ENCODE results near the gene TDP1.
A peak's percentile ranks its signal among the peaks of the same experiment; 100 is the strongest.

The TDP1 gene

DNA sequence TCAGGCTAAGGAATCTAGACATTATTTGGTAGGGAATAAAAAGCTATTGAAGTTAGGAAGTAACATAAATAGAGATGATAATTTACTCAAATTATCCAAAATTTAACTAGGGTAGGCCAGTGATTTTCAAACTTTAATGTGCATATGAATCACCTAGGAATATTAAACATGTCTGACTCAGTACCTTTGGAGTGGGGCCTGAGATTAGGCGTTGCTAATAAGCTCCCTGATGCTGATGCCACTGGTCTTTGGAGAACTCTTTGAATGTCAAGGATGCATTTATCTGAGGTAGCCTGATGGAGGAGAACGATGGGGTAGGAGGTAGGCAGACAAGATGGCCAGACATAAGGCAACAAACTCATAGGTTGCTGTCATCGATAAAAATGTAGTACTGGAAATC, 34.4 kb upstream of the TDP1 start:
- Mint-ChIP-seq H3K27ac (no peak overlapping the region), H3K36me3 (ENCODE audit: low read depth) (peaks cover 9% of the 10 kb centered on the region), H3K27me3 (no peaks in the 10 kb centered on the region), H3K9me3 (no peaks in the 10 kb centered on the region), H3K4me1 (ENCODE audit: low read depth) (peaks cover 5% of the 10 kb centered on the region), H3K4me3 (no peak overlapping the region)
- intact Hi-C loops (cut with micrococcal nuclease) = no loop called here

DNA sequence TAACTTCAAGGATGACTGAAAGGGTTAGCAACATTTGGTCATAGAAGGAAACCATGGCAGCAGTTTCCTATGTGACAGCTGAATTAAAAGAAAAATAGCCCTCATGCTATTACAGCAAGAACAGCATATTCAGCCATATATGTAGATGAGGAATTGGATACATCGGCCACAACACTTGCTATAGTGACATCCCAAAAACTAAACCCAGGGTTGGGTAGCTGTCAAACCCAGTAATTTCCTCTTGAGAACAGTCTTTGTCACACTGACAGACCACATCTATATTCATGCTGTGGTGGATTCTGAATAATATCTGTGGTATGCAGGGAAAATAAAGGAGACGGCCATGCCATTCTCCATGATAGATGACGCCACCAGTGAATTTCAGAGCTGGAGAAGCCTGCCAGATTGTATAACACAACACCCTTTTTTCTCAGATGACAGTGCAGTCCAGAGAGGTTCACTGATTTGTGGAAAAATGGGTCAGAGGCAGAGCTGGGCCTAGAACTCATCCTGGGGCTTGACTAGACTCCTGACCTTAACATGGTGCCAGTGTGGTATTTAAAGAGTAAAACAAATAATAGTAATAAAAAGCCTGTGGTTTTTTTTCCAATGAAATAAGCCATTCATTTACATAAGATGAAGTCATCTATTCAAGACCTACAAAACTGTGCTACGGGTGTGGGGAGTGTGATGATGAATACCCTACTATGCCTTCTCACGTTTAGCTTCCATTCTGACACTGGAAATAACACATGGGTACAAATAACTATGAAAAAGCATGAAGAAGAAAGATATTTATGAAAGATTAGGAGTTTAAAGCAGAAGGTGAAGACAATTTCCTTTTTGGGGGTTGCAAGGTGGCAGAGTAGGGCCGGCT, 33.5 kb upstream of the TDP1 start:
- intact Hi-C loops (cut with micrococcal nuclease) = no loop called here
- peaks cover 9% of the 10 kb centered on the region for H3K36me3 Mint-ChIP-seq (ENCODE audit: low read depth)
- H3K4me1 Mint-ChIP-seq (ENCODE audit: low read depth) = peaks cover 5% of the 10 kb centered on the region
- H3K27ac Mint-ChIP-seq = no peak overlapping the region
- no peaks in the 10 kb centered on the region for H3K9me3 Mint-ChIP-seq
- H3K27me3 Mint-ChIP-seq = no peaks in the 10 kb centered on the region
- no peak overlapping the region for H3K4me3 Mint-ChIP-seq

DNA sequence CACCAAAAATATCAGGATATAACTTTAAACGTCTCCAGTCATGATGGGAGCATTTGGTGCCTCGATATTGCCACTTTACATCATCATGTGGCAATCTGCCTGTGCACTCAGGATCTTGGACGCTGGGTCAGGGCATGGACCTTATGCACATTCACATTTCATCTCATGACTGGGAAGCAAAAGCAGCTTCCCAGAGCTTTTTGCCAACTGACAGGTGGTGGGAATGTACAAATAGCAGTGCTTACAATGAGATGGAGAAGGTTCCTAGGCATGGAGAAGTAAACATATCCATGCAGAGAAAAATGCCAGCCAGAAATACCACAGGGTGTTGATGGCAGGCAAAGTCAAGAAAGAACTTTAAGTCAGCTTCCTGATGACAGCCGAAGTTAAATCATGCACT, 31.5 kb upstream of the TDP1 start:
- Mint-ChIP-seq H3K36me3 (ENCODE audit: low read depth) (peaks cover 9% of the 10 kb centered on the region), H3K9me3 (no peaks in the 10 kb centered on the region), H3K4me3 (no peak overlapping the region), H3K27me3 (no peaks in the 10 kb centered on the region), H3K4me1 (ENCODE audit: low read depth) (no peaks in the 10 kb centered on the region), H3K27ac (no peak overlapping the region)
- intact Hi-C loops (cut with micrococcal nuclease) = no loop called here

DNA sequence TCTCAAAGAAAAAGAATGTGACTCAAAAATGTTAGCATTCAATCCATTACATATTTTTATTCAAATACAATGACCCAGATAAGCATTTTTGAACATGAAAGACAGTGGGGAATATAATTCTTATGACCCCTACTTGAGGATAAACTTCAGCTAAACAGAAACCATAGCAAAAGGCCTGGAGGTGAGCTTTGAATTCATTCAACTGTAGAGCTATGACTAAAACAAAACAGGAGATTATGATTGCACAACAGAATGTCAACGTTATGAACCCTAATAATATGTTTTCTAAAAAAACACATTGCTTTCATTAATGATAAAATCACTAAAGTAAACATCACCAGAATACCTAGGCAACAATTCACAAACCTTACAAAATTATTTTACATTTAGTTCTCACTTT, 29.0 kb upstream of the TDP1 start:
- intact Hi-C loops (cut with micrococcal nuclease) = no loop called here
- no peaks in the 10 kb centered on the region for H3K9me3 Mint-ChIP-seq
- no peak overlapping the region for H3K27ac Mint-ChIP-seq
- no peak overlapping the region for H3K4me3 Mint-ChIP-seq
- no peaks in the 10 kb centered on the region for H3K4me1 Mint-ChIP-seq (ENCODE audit: low read depth)
- H3K27me3 Mint-ChIP-seq = no peaks in the 10 kb centered on the region
- H3K36me3 Mint-ChIP-seq (ENCODE audit: low read depth) = peaks cover 22% of the 10 kb centered on the region

- intact Hi-C loops (cut with micrococcal nuclease) = no loop called here
- Mint-ChIP-seq H3K4me1 (ENCODE audit: low read depth) (no peaks in the 10 kb centered on the region), H3K4me3 (no peak overlapping the region), H3K9me3 (no peaks in the 10 kb centered on the region), H3K27ac (no peak overlapping the region), H3K36me3 (ENCODE audit: low read depth) (peaks cover 22% of the 10 kb centered on the region), H3K27me3 (no peaks in the 10 kb centered on the region)
These were observed 28.4 kb upstream of the TDP1 start for GRCh38 chr14:89927186-89927865.

- Mint-ChIP-seq H3K4me3 (no peak overlapping the region), H3K27ac (no peak overlapping the region), H3K27me3 (no peaks in the 10 kb centered on the region), H3K9me3 (no peaks in the 10 kb centered on the region), H3K36me3 (ENCODE audit: low read depth) (peaks cover 23% of the 10 kb centered on the region), H3K4me1 (ENCODE audit: low read depth) (no peaks in the 10 kb centered on the region)
- intact Hi-C loops (cut with micrococcal nuclease) = no loop called here
These were observed 22.7 kb upstream of the TDP1 start for GRCh38 chr14:89933002-89933401.

- no peaks in the 10 kb centered on the region for H3K9me3 Mint-ChIP-seq
- H3K36me3 Mint-ChIP-seq (ENCODE audit: low read depth) = peaks cover 10% of the 10 kb centered on the region
- H3K4me3 Mint-ChIP-seq = no peak overlapping the region
- intact Hi-C loops (cut with micrococcal nuclease) = no loop called here
- no peak overlapping the region for H3K27ac Mint-ChIP-seq
- no peaks in the 10 kb centered on the region for H3K4me1 Mint-ChIP-seq (ENCODE audit: low read depth)
- no peaks in the 10 kb centered on the region for H3K27me3 Mint-ChIP-seq
These were observed 19.0 kb upstream of the TDP1 start for GRCh38 chr14:89936654-89937185.

DNA sequence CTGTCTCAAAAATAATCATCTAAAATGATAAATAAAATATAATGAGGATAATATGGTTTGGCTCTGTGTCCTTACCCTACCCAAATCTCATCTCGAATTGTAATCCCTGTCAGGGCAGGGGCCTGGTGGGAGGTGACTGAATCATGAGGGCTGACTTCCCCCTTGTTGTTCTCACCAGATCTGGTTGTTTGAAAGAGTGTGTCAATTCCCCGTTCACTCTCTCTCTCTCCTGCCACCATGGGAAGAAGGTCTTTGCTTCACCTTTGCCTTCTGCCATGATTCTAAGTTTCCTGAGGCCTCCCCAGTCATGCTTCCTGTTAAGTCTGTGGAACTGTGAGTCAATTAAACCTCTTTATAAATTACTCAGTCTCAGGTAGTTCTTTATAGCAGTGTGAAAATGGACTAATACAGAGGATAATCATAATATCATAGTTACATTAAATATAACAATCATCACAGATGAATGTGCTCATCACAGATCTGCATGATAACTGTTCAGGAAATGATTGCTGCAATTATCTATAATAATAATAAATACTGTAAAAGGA, 13.8 kb upstream of the TDP1 start:
- no peak overlapping the region for H3K4me3 Mint-ChIP-seq

DNA sequence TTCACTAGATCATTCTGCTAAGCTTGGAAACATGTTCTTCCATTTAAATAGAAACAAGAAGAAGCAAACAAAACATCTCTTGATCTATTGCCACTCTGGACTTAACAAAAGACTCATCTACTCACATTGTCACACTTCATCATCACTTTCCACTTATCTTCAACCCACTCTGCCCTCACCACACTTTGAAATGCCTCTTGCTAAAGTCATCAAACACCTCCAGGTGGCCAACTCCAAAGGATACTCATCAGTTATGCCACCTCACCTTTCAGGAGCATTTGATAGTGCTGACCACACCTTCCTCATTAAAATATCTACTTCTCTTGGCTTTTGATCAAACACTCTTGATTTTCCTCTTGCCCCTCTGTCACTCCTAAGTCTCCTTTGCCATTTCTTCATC, 8.4 kb upstream of the TDP1 start:
- Mint-ChIP-seq H3K9me3 (no peaks in the 10 kb centered on the region), H3K4me3 (no peak overlapping the region), H3K36me3 (ENCODE audit: low read depth) (peaks cover 31% of the 10 kb centered on the region), H3K4me1 (ENCODE audit: low read depth) (no peaks in the 10 kb centered on the region), H3K27ac (no peak overlapping the region), H3K27me3 (no peaks in the 10 kb centered on the region)
- intact Hi-C loops (cut with micrococcal nuclease) = no loop called here

More for the DNA sequence above, 13.8 kb upstream of the TDP1 start:
- intact Hi-C loops (cut with micrococcal nuclease) = no loop called here
- no peaks in the 10 kb centered on the region for H3K4me1 Mint-ChIP-seq (ENCODE audit: low read depth)
- H3K36me3 Mint-ChIP-seq (ENCODE audit: low read depth) = peaks cover 7% of the 10 kb centered on the region
- H3K9me3 Mint-ChIP-seq = no peaks in the 10 kb centered on the region
- H3K27ac Mint-ChIP-seq = no peak overlapping the region
- no peaks in the 10 kb centered on the region for H3K27me3 Mint-ChIP-seq

DNA sequence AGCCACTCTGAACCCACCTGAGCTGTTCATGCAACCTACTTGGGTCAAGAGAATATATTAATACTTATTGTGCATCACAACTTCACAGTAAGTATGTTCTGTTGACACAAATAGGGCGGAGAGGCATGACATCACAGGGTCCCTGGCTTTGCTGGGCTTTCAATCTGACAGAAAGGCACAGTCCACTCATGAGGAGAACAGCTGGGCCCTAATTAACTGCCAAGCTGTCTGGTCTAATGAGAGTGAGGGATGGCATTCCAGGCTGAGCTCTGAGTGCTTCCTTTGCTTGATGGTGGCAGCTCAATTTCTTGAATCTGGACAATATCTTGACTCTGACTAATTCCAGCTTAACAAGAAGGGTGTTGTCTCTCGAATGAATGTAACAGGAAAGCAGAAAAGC, 3.2 kb upstream of the TDP1 start:
- Mint-ChIP-seq H3K27me3 (no peaks in the 10 kb centered on the region), H3K27ac (no peak overlapping the region), H3K4me3 (no peak overlapping the region), H3K4me1 (ENCODE audit: low read depth) (peaks cover 24% of the 10 kb centered on the region), H3K36me3 (ENCODE audit: low read depth) (peaks cover 36% of the 10 kb centered on the region), H3K9me3 (no peaks in the 10 kb centered on the region)
- intact Hi-C loops (cut with micrococcal nuclease) = no loop called here

- Mint-ChIP-seq H3K36me3 (ENCODE audit: low read depth) (peaks cover 42% of the 10 kb centered on the region), H3K4me3 (no peak overlapping the region), H3K9me3 (no peaks in the 10 kb centered on the region), H3K27me3 (no peaks in the 10 kb centered on the region), H3K4me1 (ENCODE audit: low read depth) (peaks cover 32% of the 10 kb centered on the region), H3K27ac (no peak overlapping the region)
- intact Hi-C loops (cut with micrococcal nuclease) = no loop called here
These were observed 2.1 kb upstream of the TDP1 start for GRCh38 chr14:89953602-89954001.

- Mint-ChIP-seq H3K36me3 (ENCODE audit: low read depth) (peaks cover 39% of the 10 kb centered on the region), H3K27me3 (no peaks in the 10 kb centered on the region), H3K4me1 (ENCODE audit: low read depth) (peaks cover 33% of the 10 kb centered on the region), H3K9me3 (no peaks in the 10 kb centered on the region), H3K4me3 (peak within 1 kb of the TSS; percentile 97), H3K27ac (peak within 1 kb of the TSS; percentile 81)
- intact Hi-C loops (cut with micrococcal nuclease) = loop anchor here (5.0 kb wide), 2 partner anchors 378 to 443 kb away; partner anchors contain the start of genes CALM1 and NRDE2
These were observed 1.4 kb upstream of the TDP1 start, which contains the start of gene EFCAB11 for GRCh38 chr14:89954070-89955021. EFCAB11 (minus strand) TSS chr14:89954730; CDS start chr14:89954660, 70 bp downstream.

GRCh38 chr14:89955022-89955744, 544 bp upstream of the TDP1 start:
- intact Hi-C loops (cut with micrococcal nuclease) = loop anchor here (5.0 kb wide), 2 partner anchors 377 to 442 kb away; partner anchors contain the start of genes CALM1 and NRDE2
- H3K4me1 Mint-ChIP-seq (ENCODE audit: low read depth) = peaks cover 33% of the 10 kb centered on the region

More at GRCh38 chr14:89955022-89955744, 544 bp upstream of the TDP1 start:
- Mint-ChIP-seq H3K9me3 (no peaks in the 10 kb centered on the region), H3K27ac (peak overlapping the region; percentile 81), H3K36me3 (ENCODE audit: low read depth) (peaks cover 34% of the 10 kb centered on the region), H3K27me3 (no peaks in the 10 kb centered on the region), H3K4me3 (peak overlapping the region; percentile 97)

Data from dendritic cell treated with granulocyte-macrophage colony-stimulating factor and Interleukin-4, amounts not matched to agents 40 ng/mL and 50 ng/mL, for 4 days (primary cell).